ENCODE data around the gene MADCAM1.

DNA sequence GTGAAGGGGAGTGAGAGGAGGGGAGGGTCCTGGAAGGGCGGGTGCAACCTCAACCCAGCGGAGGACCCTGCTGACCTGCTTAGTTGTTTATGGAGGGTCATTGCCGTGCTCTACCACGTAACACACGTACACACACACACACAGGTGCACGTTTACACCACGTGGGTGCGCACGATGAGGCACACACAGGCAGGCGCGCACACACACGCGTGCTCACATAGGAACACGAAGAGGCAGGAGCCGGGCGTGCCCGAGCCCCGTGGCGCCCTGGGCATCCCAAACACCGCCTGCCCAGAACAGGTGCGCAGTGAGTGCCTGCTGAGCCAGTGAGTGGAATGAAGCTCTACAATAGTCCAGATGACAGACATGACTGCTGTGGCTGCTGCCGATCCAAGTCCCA lies 11.2 kb upstream of the MADCAM1 start:
- TF ChIP-seq GATA3 (IDR thresholded peaks at IDR 0.05; ENCODE audit: low read depth, low read length), result no peak
- TF ChIP-seq GATA2 (IDR thresholded peaks at IDR 0.05; ENCODE audit: low read depth, low read length), result no peak
